Measurements from ENCODE around the gene MACROD2. TPM values are rescaled to one million over a fixed set of nuclear protein-coding genes. Genes with fewer than 3 reads are reported as not detected.

MACROD2 gene
- total RNA-seq, 1 donor from 2014 or later, result 17.1 TPM

GRCh38 chr20:14643556-14643955 is 648.2 kb downstream of the MACROD2 start:
- DNase-seq (ENCODE audit: low spot score), result no peak

GRCh38 chr20:14644306-14645097 is 649.2 kb downstream of the MACROD2 start:
- DNase-seq (ENCODE audit: low spot score), result no peak

GRCh38 chr20:14647016-14647415 is 651.7 kb downstream of the MACROD2 start:
- no peak for DNase-seq (ENCODE audit: low spot score)

- DNase-seq (ENCODE audit: low spot score), result no peak
Measured at GRCh38 chr20:14649662-14650061, 654.3 kb downstream of the MACROD2 start.

- no peak for DNase-seq (ENCODE audit: low spot score)
Measured at GRCh38 chr20:14657266-14658005, 662.1 kb downstream of the MACROD2 start.

- DNase-seq (ENCODE audit: low spot score), result no peak
Measured at GRCh38 chr20:14664101-14664500, 668.8 kb downstream of the MACROD2 start.

- no peak for DNase-seq (ENCODE audit: low spot score)
Measured at GRCh38 chr20:14666696-14667095, 671.4 kb downstream of the MACROD2 start.

- no peak for DNase-seq (ENCODE audit: low spot score)
Measured at GRCh38 chr20:14667226-14667625, 671.9 kb downstream of the MACROD2 start.

GRCh38 chr20:14672066-14672465 is 676.8 kb downstream of the MACROD2 start:
- no peak for DNase-seq (ENCODE audit: low spot score)

GRCh38 chr20:14673164-14673563 is 677.8 kb downstream of the MACROD2 start:
- DNase-seq (ENCODE audit: low spot score), result no peak

GRCh38 chr20:14677455-14677854 is 682.1 kb downstream of the MACROD2 start:
- DNase-seq (ENCODE audit: low spot score), result no peak

GRCh38 chr20:14685183-14685582 is 689.9 kb downstream of the MACROD2 start:
- DNase-seq (ENCODE audit: low spot score), result no peak

- DNase-seq (ENCODE audit: low spot score), result no peak
Measured at GRCh38 chr20:14687313-14687712, 692.0 kb downstream of the MACROD2 start.

GRCh38 chr20:14688005-14688404 is 692.7 kb downstream of the MACROD2 start:
- no peak for DNase-seq (ENCODE audit: low spot score)

GRCh38 chr20:14691994-14692393 is 696.7 kb downstream of the MACROD2 start:
- no peak for DNase-seq (ENCODE audit: low spot score)

- no peak for DNase-seq (ENCODE audit: low spot score)
Measured at GRCh38 chr20:14696478-14696877, 701.2 kb downstream of the MACROD2 start.

- no peak for DNase-seq (ENCODE audit: low spot score)
Measured at GRCh38 chr20:14696937-14697336, 701.6 kb downstream of the MACROD2 start.

- no peak for DNase-seq (ENCODE audit: low spot score)
Measured at GRCh38 chr20:14698125-14698524, 702.8 kb downstream of the MACROD2 start.

- no peak for DNase-seq (ENCODE audit: low spot score)
Measured at GRCh38 chr20:14698605-14699373, 703.5 kb downstream of the MACROD2 start.

- DNase-seq (ENCODE audit: low spot score), result no peak
Measured at GRCh38 chr20:14700639-14700960, 705.3 kb downstream of the MACROD2 start.

GRCh38 chr20:14701326-14701725 is 706.0 kb downstream of the MACROD2 start:
- DNase-seq (ENCODE audit: low spot score), result no peak

GRCh38 chr20:14706555-14706954 is 711.2 kb downstream of the MACROD2 start:
- no peak for DNase-seq (ENCODE audit: low spot score)
